Peyer's patch (tissue), 4 donors: ENCODE results near the gene PBRM1. TPM values are rescaled to one million over a fixed set of nuclear protein-coding genes. Genes with fewer than 3 reads are reported as not detected.
A peak's percentile ranks its signal among the peaks of the same experiment; 100 is the strongest.
"Not testable (repeated sequence)": the region's sequence is repeated elsewhere in the genome, so short reads cannot be mapped to it uniquely, and the experiment has no call there.

Source experiments
- DNase-seq, 3 donors: peaks; one replicate each; pipeline ENCODE4 v3.0.0-alpha.2; 2017 to 2019
- H3K27ac ChIP-seq, 4 donors: fragments of 200-600 bp; sonication (generic); one replicate each; pipeline ENCODE4 v1.5.1; 2016 to 2019
- H3K27me3 ChIP-seq, 2 donors: fragments of 200-600 bp; sonication (generic); one replicate each; pipeline ENCODE4 v1.5.1; 2019
- H3K36me3 ChIP-seq, 3 donors: fragments of 200-600 bp; sonication (generic); one replicate each; pipeline ENCODE4 v1.5.1; 2016 to 2019
- H3K4me1 ChIP-seq, 4 donors: fragments of 200-600 bp; sonication (generic); one replicate each; pipeline ENCODE4 v1.5.1; 2016 to 2019
- H3K4me3 ChIP-seq, 4 donors: fragments of 200-600 bp; sonication (generic); 1 replicate in 3 of 4; 2 replicates in 1 of 4; pipeline ENCODE4 v1.5.1; 2016 to 2019; ENCODE audit warnings: mild to moderate bottlenecking in 1 of 4
- H3K9me3 ChIP-seq, 4 donors: fragments of 200-600 bp; sonication (generic); one replicate each; pipeline ENCODE4 v1.5.1; 2016 to 2019; ENCODE audit warnings: mild to moderate bottlenecking in 1 of 4
- POLR2A ChIP-seq, 2 donors: fragments of 450-650 bp; IDR thresholded peaks; one replicate each; pipeline ENCODE4 v1.5.1; 2017; ENCODE audit warnings: antibody characterized with exemption in 2 of 2, mild to moderate bottlenecking in 2 of 2, moderate library complexity in 2 of 2
- total RNA-seq, 4 donors: library from RNA; depleted of rRNA; stranded (reverse); fragments of >200 nt; gene quantifications; one replicate each; pipeline ENCODE4 v1.1.0, GENCODE V29; 2016
- TF ChIP-seq, protein P1 (sequence below), 6 experiments: fragments of 450-650 bp in 4 of 6; fragments of 200-600 bp in 2 of 6; sonication (generic) in 1 of 6; IDR thresholded peaks; one replicate each; pipeline ENCODE4 v1.5.1; 2017 to 2019; ENCODE audit warnings: antibody characterized with exemption in 6 of 6, mild to moderate bottlenecking in 3 of 6, moderate library complexity in 1 of 6

The PBRM1 gene
- total RNA-seq = 100 to 1,000 TPM in 1 of 4 donors, 10 to 100 TPM in 3; 68.1 to 120 (median 82.1) TPM

DNA sequence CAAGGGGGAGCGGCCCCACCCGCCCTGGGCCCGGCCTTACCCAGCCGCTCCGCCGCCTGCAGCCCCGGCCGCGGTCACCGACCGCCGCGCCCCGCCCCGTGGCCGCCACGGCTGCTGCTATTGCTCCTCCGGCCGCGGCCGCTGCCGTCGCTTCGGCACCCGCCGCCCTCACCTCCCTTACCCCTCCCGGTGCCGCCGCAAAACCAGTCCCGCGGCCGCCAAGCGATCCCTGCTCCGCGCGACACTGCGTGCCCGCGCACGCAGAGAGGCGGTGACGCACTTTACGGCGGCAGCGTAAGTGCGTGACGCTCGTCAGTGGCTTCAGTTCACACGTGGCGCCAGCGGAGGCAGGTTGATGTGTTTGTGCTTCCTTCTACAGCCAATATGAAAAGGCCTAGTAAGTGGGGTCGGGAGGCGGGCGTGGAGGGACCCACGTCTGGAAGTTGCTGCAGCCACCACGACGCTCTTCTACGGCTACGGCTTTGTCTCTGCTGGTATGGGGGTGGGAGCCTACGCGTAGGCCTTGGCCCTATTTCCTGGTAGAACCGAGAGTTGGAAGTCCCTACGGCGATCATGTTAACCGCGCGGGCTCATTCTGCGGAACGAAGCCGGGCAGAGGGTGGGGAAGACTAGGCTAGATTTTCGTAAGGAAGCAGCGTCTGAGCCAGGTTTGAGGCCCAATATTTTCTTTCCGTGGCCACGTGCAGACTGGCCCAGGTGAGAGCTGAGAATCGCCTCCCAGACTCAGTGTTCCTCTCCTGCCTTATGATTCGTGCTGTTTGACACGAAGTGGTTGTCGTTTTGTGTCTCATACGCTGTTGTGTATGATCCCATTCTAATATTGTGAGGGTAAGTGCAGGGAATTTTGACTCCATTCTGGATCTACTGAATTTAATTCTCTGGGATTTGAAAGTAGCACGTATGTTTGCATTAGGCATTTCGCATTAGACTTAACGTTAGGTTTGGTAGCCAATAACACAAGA lies at the start of gene PBRM1, which contains the start of gene GNL3:
Gene PBRM1, minus strand, starts transcription at position 205 of the 983 bp plus-strand sequence.
Gene GNL3, plus strand, starts transcription at position 324 of the 983 bp plus-strand sequence. Its CDS starts 61 bp downstream, at position 385.
- Histone ChIP-seq H3K9me3 (no peaks in the 10 kb centered on the region), H3K36me3 (peaks cover 0 to 37% (median 0%) of the 10 kb centered on the region in 3 donors), H3K27me3 (no peaks in the 10 kb centered on the region), H3K4me3 (peak within 1 kb of the TSS; percentile 70 to 97 (median 80)), H3K27ac (peak within 1 kb of the TSS; percentile 96 to 100 (median 98)), H3K4me1 (peaks cover 0 to 32% (median 2%) of the 10 kb centered on the region in 4 donors)
- DNase-seq = peak; percentile 91 to 97 (median 96)
- peak; percentile 79 to 81 for TF ChIP-seq POLR2A (IDR thresholded peaks at IDR 0.05)
- TF ChIP-seq, protein P1, sequence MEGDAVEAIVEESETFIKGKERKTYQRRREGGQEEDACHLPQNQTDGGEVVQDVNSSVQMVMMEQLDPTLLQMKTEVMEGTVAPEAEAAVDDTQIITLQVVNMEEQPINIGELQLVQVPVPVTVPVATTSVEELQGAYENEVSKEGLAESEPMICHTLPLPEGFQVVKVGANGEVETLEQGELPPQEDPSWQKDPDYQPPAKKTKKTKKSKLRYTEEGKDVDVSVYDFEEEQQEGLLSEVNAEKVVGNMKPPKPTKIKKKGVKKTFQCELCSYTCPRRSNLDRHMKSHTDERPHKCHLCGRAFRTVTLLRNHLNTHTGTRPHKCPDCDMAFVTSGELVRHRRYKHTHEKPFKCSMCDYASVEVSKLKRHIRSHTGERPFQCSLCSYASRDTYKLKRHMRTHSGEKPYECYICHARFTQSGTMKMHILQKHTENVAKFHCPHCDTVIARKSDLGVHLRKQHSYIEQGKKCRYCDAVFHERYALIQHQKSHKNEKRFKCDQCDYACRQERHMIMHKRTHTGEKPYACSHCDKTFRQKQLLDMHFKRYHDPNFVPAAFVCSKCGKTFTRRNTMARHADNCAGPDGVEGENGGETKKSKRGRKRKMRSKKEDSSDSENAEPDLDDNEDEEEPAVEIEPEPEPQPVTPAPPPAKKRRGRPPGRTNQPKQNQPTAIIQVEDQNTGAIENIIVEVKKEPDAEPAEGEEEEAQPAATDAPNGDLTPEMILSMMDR (IDR thresholded peaks at IDR 0.05) = no peak

DNA sequence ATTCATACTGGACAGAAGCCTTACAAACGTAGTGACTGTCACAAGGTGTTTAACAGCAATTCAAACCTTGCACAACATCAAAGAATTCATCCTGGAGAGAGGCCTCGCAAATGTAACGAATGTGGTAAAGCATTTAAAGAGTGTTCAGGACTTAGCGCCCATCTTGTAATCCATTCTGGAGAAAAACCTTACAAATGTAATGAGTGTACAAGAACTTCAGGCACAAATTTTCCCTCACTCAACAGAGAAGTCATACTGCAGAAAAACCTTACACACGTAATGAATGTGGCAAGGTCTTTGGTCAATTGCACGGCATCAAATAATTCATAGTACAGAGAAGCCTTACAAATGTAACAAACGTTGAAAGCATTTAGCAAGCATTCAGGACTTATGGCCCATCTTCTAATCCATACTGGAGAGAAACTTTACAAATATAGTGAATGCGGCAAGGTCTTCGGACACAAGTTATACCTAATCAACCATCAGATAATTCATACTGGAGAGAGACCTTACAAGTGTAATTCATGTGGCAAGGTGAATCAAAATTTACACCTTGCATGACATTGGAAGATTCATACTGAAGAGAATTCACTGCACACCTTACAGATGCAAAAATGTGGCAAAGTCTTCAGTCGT lies 47.7 kb upstream of the PBRM1 start:
- Histone ChIP-seq H3K27ac (no peak overlapping the region), H3K27me3 (no peaks in the 10 kb centered on the region), H3K4me1 (no peaks in the 10 kb centered on the region), H3K4me3 (no peak overlapping the region), H3K9me3 (peaks cover 0 to 8% (median 0%) of the 10 kb centered on the region in 4 donors), H3K36me3 (peaks cover 0 to 55% (median 0%) of the 10 kb centered on the region in 3 donors)
- no peak for DNase-seq
- TF ChIP-seq, protein P1 (IDR thresholded peaks at IDR 0.05) = no peak
- TF ChIP-seq POLR2A (IDR thresholded peaks at IDR 0.05) = no peak

DNA sequence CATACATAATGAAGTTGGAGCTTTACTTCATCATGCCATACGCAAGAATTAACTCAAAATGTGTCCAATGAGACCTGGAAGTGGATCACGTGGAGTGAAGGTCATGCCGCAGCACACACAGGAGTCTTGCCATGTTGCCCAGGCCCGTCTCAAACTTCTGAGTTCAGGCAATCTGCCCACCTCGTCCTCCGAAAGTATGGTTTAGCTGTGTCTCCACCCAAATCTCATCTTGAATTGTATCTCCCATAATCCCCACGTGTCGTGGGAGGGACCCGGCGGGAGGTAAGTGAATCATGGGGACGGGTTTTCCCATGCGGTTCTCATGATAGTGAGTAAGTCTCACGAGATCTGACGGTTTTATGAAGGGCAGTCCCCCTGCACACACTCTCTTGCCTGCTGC lies 45.9 kb upstream of the PBRM1 start:
- Histone ChIP-seq H3K4me1 (no peaks in the 10 kb centered on the region), H3K27me3 (no peaks in the 10 kb centered on the region), H3K4me3 (no peak overlapping the region), H3K9me3 (peaks cover 0 to 8% (median 0%) of the 10 kb centered on the region in 4 donors), H3K36me3 (peaks cover 0 to 48% (median 0%) of the 10 kb centered on the region in 3 donors), H3K27ac (no peak overlapping the region)
- TF ChIP-seq, protein P1 (IDR thresholded peaks at IDR 0.05) = no peak
- no peak for TF ChIP-seq POLR2A (IDR thresholded peaks at IDR 0.05)
- DNase-seq = no peak

DNA sequence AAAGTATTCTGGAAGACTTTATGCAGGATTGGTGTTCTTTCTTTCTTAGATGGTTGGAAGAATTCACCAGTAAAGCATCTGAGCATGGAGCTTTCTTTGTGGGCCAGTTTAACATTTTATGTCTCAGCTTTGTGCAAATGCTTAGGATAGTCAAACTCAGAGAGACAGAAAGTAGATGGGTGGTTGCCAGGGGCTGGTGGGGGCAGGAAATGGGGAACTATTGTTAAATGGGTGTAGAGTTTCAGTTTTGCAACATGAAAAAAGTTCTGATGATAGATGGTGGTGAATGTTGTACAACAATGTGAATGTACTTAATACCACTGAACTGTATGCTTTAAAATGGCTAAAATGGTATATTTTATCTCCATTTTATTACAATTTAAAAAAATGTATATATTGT lies 45.0 kb upstream of the PBRM1 start:
- Histone ChIP-seq H3K27ac (no peak overlapping the region), H3K36me3 (peaks cover 0 to 40% (median 0%) of the 10 kb centered on the region in 3 donors), H3K4me1 (no peaks in the 10 kb centered on the region)

DNA sequence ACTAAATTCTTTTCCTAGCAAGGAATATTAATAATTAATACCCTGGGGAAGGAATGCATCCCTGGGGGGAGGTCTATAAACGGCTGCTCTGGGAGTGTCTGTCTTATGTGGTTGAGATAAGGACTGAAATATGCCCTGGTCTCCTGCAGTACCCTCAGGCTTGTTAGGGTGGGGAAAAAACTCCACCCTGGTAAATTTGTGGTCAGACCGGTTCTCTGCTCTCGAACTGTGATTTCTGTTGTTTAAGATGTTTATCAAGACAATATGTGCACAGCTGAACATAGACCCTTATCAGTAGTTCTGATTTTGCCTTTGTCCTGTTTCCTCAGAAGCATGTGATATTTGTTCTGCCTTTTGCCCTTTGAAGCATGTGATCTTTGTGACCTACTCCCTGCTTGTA lies 43.0 kb upstream of the PBRM1 start:
- H3K27me3 ChIP-seq, H3K9me3 ChIP-seq, DNase-seq, H3K4me1 ChIP-seq, H3K4me3 ChIP-seq, H3K27ac ChIP-seq: not testable (repeated sequence)
- H3K36me3 ChIP-seq = peaks cover 0 to 36% (median 0%) of the 10 kb centered on the region in 3 donors

More for the DNA sequence above, 45.0 kb upstream of the PBRM1 start:
- no peak for DNase-seq
- no peak for TF ChIP-seq POLR2A (IDR thresholded peaks at IDR 0.05)
- TF ChIP-seq, protein P1 (IDR thresholded peaks at IDR 0.05) = no peak
- H3K9me3 ChIP-seq = peaks cover 0 to 8% (median 0%) of the 10 kb centered on the region in 4 donors
- H3K27me3 ChIP-seq = no peaks in the 10 kb centered on the region
- no peak overlapping the region for H3K4me3 ChIP-seq
